ENCODE measurements around the gene TRIM33. TPM values are rescaled to one million over a fixed set of nuclear protein-coding genes. Genes with fewer than 3 reads are reported as not detected.

Gene TRIM33
- total RNA-seq, 1 experiment from 2014 or later: 50.1 TPM

DNA sequence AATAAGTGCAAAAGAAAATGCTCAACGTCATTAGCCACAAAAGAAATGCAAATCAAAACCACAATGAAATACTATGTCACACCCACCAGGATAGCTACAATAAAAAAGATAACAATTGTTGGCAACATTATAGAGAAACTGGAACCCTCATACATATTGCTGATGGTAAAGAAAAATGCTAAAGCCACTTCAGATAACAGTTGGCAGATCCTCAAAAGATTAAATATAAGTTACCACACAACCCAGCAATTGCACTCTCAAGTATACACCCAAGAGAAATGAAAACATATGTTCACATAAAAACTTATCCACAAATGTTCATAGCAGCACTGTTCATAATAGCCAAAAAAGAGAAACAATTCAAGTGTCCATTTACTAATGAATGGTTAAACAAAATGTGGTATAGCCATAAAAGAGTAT is 20.7 kb downstream of the TRIM33 start:
- no peak for TF ChIP-seq EZH2 (IDR thresholded peaks at IDR 0.05; ENCODE audit: borderline replicate concordance, low read depth, low read length, poor library complexity, severe bottlenecking)
- TF ChIP-seq, protein P1, sequence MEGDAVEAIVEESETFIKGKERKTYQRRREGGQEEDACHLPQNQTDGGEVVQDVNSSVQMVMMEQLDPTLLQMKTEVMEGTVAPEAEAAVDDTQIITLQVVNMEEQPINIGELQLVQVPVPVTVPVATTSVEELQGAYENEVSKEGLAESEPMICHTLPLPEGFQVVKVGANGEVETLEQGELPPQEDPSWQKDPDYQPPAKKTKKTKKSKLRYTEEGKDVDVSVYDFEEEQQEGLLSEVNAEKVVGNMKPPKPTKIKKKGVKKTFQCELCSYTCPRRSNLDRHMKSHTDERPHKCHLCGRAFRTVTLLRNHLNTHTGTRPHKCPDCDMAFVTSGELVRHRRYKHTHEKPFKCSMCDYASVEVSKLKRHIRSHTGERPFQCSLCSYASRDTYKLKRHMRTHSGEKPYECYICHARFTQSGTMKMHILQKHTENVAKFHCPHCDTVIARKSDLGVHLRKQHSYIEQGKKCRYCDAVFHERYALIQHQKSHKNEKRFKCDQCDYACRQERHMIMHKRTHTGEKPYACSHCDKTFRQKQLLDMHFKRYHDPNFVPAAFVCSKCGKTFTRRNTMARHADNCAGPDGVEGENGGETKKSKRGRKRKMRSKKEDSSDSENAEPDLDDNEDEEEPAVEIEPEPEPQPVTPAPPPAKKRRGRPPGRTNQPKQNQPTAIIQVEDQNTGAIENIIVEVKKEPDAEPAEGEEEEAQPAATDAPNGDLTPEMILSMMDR (conservative IDR thresholded peaks at IDR 0.05; ENCODE audit: low read depth, low read length): no peak
- no peak overlapping the region for H3K4me3 ChIP-seq (ENCODE audit: low read depth, low read length, poor library complexity, severe bottlenecking)
- H3K4me1 ChIP-seq (ENCODE audit: insufficient read depth, low read length, poor library complexity, severe bottlenecking): peaks cover 9% of the 10 kb centered on the region
- H3K27ac ChIP-seq (ENCODE audit: low read depth, low read length, poor library complexity, severe bottlenecking): no peak overlapping the region
- BruUV-seq (replicated peaks): no TSS peak
- H3K9me3 ChIP-seq (ENCODE audit: low read depth, low read length, poor library complexity, severe bottlenecking): peaks cover 13% of the 10 kb centered on the region
- POLR2A ChIA-PET (ENCODE audit: low non-redundant PET): interaction anchor here (0.8 kb wide), 1 partner anchor 57 kb away, joined by 20 read pairs; no protein-coding TSS in a partner anchor
- peak; percentile 23 for DNase-seq (ENCODE audit: low spot score)
- H3K27me3 ChIP-seq (replicated peaks; ENCODE audit: insufficient read depth, low read depth, low read length, poor library complexity): no peaks in the 10 kb centered on the region
- CTCF ChIA-PET: no interaction called here
- no peaks in the 10 kb centered on the region for H3K36me3 ChIP-seq (ENCODE audit: insufficient read depth, low read length, poor library complexity, severe bottlenecking)
- intact Hi-C loops (cut with micrococcal nuclease; ENCODE audit: unreplicated experiment): no loop called here

- no TSS peak for BruUV-seq (replicated peaks)
- intact Hi-C loops (cut with micrococcal nuclease; ENCODE audit: unreplicated experiment): no loop called here
- ChIA-PET POLR2A (ENCODE audit: low non-redundant PET) (no interaction called here), CTCF (no interaction called here)
- H3K9me3 ChIP-seq (ENCODE audit: low read depth, low read length, poor library complexity, severe bottlenecking): peaks cover 13% of the 10 kb centered on the region
- TF ChIP-seq, protein P1 (conservative IDR thresholded peaks at IDR 0.05; ENCODE audit: low read depth, low read length): no peak
- no peak for TF ChIP-seq EZH2 (IDR thresholded peaks at IDR 0.05; ENCODE audit: borderline replicate concordance, low read depth, low read length, poor library complexity, severe bottlenecking)
- DNase-seq (ENCODE audit: low spot score): no peak
- peaks cover 9% of the 10 kb centered on the region for H3K4me1 ChIP-seq (ENCODE audit: insufficient read depth, low read length, poor library complexity, severe bottlenecking)
- H3K27ac ChIP-seq (ENCODE audit: low read depth, low read length, poor library complexity, severe bottlenecking): no peak overlapping the region
- H3K27me3 ChIP-seq (replicated peaks; ENCODE audit: insufficient read depth, low read depth, low read length, poor library complexity): no peaks in the 10 kb centered on the region
- H3K36me3 ChIP-seq (ENCODE audit: insufficient read depth, low read length, poor library complexity, severe bottlenecking): no peaks in the 10 kb centered on the region
- H3K4me3 ChIP-seq (ENCODE audit: low read depth, low read length, poor library complexity, severe bottlenecking): no peak overlapping the region
Measured at GRCh38 chr1:114488739-114489138, 22.3 kb downstream of the TRIM33 start.

DNA sequence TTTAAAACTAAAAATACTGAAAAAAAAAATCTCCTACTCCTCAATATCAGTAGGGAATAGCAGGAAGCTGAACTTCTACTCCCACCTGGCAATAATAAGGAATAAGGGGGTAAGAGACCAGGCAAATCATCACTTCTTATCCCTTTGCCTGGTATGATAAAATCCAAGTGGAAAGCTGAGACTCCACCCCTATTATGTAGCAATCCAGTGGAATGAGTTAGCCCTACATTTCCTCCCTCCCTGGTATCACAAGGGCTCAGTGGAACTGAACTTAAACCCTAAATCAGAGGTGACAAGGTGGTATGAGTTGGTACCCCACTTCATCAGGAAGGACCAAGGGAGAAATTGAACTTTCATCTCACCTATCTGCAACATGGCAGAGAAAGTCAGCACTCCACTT is 25.7 kb downstream of the TRIM33 start:
- Histone ChIP-seq H3K36me3 (ENCODE audit: insufficient read depth, low read length, poor library complexity, severe bottlenecking) (no peaks in the 10 kb centered on the region), H3K4me1 (ENCODE audit: insufficient read depth, low read length, poor library complexity, severe bottlenecking) (peaks cover 5% of the 10 kb centered on the region), H3K4me3 (ENCODE audit: low read depth, low read length, poor library complexity, severe bottlenecking) (no peak overlapping the region), H3K27me3 (replicated peaks; ENCODE audit: insufficient read depth, low read depth, low read length, poor library complexity) (no peaks in the 10 kb centered on the region), H3K9me3 (ENCODE audit: low read depth, low read length, poor library complexity, severe bottlenecking) (no peaks in the 10 kb centered on the region), H3K27ac (ENCODE audit: low read depth, low read length, poor library complexity, severe bottlenecking) (no peak overlapping the region)
- DNase-seq (ENCODE audit: low spot score): no peak
- POLR2A ChIA-PET (ENCODE audit: low non-redundant PET): no interaction called here
- no TSS peak for BruUV-seq (replicated peaks)
- intact Hi-C loops (cut with micrococcal nuclease; ENCODE audit: unreplicated experiment): no loop called here
- CTCF ChIA-PET: no interaction called here
- no peak for TF ChIP-seq EZH2 (IDR thresholded peaks at IDR 0.05; ENCODE audit: borderline replicate concordance, low read depth, low read length, poor library complexity, severe bottlenecking)
- TF ChIP-seq, protein P1 (conservative IDR thresholded peaks at IDR 0.05; ENCODE audit: low read depth, low read length): no peak
